ENCODE results near the gene MYOM1.

GRCh38 chr18:3180325-3180724 lies 39.4 kb downstream of the MYOM1 start:
- no peak for TF ChIP-seq POLR2A (IDR thresholded peaks at IDR 0.05)
- TF ChIP-seq, protein P1, sequence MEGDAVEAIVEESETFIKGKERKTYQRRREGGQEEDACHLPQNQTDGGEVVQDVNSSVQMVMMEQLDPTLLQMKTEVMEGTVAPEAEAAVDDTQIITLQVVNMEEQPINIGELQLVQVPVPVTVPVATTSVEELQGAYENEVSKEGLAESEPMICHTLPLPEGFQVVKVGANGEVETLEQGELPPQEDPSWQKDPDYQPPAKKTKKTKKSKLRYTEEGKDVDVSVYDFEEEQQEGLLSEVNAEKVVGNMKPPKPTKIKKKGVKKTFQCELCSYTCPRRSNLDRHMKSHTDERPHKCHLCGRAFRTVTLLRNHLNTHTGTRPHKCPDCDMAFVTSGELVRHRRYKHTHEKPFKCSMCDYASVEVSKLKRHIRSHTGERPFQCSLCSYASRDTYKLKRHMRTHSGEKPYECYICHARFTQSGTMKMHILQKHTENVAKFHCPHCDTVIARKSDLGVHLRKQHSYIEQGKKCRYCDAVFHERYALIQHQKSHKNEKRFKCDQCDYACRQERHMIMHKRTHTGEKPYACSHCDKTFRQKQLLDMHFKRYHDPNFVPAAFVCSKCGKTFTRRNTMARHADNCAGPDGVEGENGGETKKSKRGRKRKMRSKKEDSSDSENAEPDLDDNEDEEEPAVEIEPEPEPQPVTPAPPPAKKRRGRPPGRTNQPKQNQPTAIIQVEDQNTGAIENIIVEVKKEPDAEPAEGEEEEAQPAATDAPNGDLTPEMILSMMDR (IDR thresholded peaks at IDR 0.05): no peak

All from thyroid gland (tissue), 4 donors.